Ramos (cell line): ENCODE results near the gene BCL6.

ENCODE experiments used
- in situ Hi-C: fragments of 300-500 bp; cut with MboI; formaldehyde crosslinking; loops from one replicate; pipeline ENCODE4 v1.14.3; 2022; ENCODE audit warnings: low sequenced_read_pairs; ENCODE audit not compliant: unreplicated experiment

Gene BCL6

DNA sequence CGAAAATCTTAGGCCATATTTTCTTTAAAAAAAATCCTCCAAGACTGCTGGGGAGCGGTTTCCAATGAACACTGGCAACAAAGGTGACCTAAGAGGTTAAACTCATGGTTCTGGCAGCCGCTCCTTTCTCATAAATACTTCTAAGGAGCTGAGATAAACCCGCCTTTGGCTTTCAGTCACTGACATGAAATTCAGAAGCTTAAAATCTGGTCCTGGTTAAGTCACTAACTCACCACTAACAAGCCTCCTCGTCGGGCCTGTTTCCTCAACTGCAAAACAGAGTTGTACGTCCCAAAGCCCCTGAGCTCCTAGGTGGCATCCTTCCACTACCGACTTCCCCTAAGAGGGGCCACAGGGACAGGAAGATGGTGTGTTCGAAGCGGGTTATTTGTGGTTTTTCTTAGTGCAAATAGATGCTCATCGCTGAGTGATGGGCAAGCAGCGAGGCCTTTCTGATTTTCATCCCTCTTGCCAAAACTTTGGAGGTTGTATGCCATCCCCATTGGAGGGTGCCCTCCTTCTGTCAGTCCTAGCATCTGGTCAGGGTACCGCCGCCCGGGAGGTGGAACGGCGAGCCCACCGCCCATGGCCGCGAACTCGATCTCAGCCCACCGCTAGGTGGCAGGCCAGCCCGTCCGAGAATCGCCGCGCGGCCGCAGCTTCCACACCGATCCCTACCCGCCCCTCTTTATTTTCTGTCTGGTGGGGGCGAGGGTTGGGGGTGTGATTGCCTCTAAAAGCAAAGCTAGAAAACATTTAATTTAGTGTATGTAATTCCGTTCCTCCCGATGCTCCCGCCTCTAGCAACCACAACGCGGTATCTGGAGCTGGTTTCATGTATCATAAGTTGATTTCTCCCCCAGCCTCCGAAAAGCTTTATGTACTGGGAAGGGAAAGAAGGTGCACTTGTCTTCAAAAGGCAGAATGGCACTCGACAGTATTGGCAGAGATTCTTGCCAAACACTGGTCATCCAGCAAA is 4.6 kb downstream of the BCL6 start:
- in situ Hi-C loops, result loop anchor here (5.0 to 10.0 kb wide), 6 partner anchors 162 to 1017 kb away; no protein-coding TSS in a partner anchor

DNA sequence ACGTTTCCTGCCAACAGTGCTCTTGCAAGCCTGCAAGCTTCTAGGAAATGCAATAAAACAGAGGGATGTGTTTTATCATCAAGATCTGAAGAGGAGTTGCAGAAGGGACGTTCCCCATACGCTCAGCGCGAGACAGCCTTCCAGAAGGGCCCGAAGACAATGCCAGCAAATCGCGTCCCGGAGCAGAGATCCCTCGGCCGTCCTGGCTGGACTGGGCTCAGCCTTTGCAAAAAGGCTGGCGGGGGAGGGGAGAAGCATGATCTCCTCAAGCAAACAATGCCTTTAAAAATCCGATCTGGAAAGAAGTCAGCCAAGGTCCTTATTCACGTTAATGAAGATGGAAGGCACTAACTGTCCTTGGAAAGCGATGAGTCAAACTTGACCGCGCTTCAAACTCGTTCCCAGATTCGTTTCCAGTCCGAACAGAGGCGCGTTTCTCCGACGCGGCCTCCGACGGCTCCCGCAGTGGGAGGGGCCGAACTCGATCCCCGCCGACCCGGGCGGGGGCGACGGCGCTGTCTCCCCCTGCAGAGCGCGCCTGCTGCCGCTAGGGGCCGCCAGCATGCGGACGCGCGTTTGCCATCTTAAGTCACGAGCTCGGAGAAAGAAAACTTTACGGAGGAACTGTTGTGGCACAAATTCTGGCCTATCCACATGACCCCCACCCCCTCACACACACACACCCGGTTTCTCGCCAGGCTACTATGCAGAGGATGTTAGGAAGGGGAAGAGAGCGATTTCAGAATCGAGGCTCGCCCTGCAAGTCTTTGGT is 5.5 kb downstream of the BCL6 start:
- in situ Hi-C loops, result loop anchor here (5.0 to 10.0 kb wide), 8 partner anchors 163 to 1405 kb away; no protein-coding TSS in a partner anchor

GRCh38 chr3:187739094-187739560 is 6.1 kb downstream of the BCL6 start:
- in situ Hi-C loops, result loop anchor here (5.0 to 10.0 kb wide), 2 partner anchors 1213 to 1406 kb away; no protein-coding TSS in a partner anchor

GRCh38 chr3:187738331-187739093 is 6.8 kb downstream of the BCL6 start:
- in situ Hi-C loops, result loop anchor here (5.0 to 10.0 kb wide), 2 partner anchors 1214 to 1406 kb away; no protein-coding TSS in a partner anchor

- in situ Hi-C loops, result loop anchor here (5.0 to 10.0 kb wide), 2 partner anchors 1214 to 1407 kb away; no protein-coding TSS in a partner anchor
Observed at GRCh38 chr3:187738071-187738330, 7.3 kb downstream of the BCL6 start.

- in situ Hi-C loops, result loop anchor here (5.0 to 10.0 kb wide), 2 partner anchors 1215 to 1407 kb away; no protein-coding TSS in a partner anchor
Observed at GRCh38 chr3:187737368-187738070, 7.7 kb downstream of the BCL6 start.

DNA sequence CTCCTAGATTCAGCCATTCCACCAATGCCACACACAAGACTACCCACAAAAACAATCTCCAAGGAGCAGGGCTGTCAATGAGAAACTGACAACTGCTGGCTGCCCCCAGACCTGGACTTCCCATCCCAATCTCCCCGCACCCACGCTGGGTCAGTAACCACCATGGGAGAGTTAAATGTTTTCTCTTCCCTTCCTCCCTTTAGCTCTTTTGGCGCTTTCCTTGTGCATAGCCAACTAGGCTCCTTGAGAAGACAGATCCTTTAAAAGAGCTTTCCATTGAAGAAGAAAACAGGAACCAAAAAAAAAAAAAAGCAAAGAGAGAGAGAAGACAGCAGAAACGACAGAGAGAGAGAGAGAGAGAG is 8.3 kb downstream of the BCL6 start:
- in situ Hi-C loops, result loop anchor here (5.0 to 10.0 kb wide), 2 partner anchors 1215 to 1408 kb away; no protein-coding TSS in a partner anchor

DNA sequence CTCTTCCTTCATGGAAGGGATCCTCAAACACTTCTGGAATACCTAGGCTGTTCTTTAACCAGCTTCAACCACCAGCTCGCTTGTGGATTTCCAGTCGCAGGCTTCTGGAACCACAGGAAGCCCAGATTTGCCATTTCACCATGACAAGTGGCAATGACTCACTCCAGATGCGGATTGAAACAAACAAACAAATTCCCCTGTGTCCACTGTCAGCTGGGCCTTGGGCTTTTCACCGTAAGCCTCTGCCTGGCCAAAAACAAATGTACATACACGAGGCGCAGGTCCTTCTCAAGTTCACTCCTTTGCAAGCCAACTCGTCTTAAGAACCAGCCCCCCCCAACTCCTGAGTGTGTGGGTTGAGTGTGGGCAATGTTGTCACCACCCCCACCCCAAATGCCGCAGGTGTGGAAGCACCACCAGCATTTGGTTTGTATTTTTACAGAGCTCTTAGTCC is 8.8 kb downstream of the BCL6 start:
- in situ Hi-C loops, result loop anchor here (5.0 to 10.0 kb wide), 2 partner anchors 1216 to 1408 kb away; no protein-coding TSS in a partner anchor

DNA sequence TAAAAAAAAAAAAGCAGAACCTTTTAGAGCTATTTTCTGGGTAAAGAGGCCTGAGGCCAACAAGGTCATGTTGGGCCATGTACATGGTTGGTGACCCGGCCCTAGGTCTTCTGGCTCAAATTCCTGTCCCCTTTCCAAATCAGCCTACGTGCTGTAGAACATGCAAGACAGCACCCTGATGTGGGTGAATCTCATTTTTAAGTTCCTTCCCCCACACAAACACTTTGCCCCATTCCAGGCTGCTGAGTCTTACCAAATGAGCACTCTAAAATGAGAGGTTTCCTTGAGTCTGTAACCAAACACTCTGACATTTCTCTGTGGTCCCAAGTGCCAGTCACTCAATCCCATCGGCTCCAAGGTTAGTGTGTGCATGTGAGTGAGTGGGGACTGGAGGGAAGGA is 9.4 kb downstream of the BCL6 start:
- in situ Hi-C loops, result loop anchor here (5.0 to 10.0 kb wide), 2 partner anchors 1216 to 1409 kb away; no protein-coding TSS in a partner anchor

DNA sequence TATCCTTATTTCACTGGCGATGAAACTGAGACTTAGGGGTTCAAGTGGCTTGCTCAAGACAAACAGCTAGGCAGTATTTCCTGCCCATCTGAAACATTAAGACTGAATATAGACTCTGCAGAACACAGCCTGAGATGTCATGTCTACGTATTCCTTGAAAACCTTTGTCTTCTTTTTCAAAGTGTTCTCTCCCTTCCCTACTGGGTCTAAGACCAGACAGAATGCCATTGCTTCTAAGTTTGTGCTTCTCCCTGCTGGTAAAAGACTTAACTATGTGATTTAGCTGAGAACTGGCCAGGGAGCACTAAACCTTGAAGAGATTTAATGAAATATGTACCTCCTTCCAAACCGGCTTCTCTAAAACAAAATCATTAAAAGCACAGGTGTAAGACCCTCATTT is 9.9 kb downstream of the BCL6 start:
- in situ Hi-C loops, result loop anchor here (5.0 to 10.0 kb wide), 2 partner anchors 1217 to 1409 kb away; no protein-coding TSS in a partner anchor

- in situ Hi-C loops, result loop anchor here (5.0 to 10.0 kb wide), 2 partner anchors 1217 to 1410 kb away; no protein-coding TSS in a partner anchor
Observed at GRCh38 chr3:187734841-187735240, 10.4 kb downstream of the BCL6 start.

DNA sequence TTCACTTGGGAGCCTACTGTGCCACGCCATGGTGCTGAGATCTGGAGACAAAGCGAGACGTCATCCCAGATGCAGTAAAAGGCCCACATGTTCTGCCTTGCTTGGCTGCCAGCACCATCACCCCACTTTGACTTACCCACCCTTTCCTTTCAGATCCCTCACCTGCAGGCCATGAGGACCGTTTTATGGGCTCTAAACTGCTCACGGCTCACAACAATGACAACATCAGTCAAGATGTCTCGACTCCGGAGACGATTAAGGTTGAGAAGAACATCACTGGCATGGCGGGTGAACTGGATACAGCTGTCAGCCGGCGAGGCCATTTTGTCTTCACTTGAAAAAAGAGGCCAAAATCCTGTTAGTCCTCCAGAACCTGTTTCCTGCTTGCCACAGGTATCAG is 11.9 kb downstream of the BCL6 start:
- in situ Hi-C loops, result loop anchor here (10.0 kb wide), 1 partner anchor 1411 kb away; no protein-coding TSS in a partner anchor

- in situ Hi-C loops, result no loop called here
Observed at GRCh38 chr3:187729598-187729997, 15.7 kb downstream of the BCL6 start.

GRCh38 chr3:187728940-187729583 is 16.2 kb downstream of the BCL6 start:
- in situ Hi-C loops, result no loop called here

DNA sequence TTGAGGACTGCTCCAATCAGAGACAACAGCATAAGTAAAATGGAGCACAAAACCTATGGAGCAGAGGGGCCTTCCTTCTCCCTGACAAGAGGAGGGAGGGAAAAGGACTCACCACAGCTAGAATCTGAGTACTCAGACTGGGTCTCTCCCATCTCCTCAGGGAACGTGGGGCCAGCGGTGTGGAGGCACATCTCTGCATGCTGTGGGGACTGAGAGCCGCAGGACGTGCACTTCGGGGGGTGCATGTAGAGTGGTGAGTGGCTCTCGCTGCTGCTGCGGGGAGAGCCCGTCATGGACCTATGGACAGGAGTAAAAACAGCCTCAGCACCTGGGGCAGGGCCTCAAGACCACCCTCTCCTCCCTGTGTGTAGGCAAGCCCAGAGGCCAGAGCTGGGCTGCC is 17.0 kb downstream of the BCL6 start:
- in situ Hi-C loops, result no loop called here

GRCh38 chr3:187726564-187726963 is 18.7 kb downstream of the BCL6 start:
- in situ Hi-C loops, result no loop called here

- in situ Hi-C loops, result no loop called here
Observed at GRCh38 chr3:187725653-187726370, 19.5 kb downstream of the BCL6 start.

- in situ Hi-C loops, result no loop called here
Observed at GRCh38 chr3:187725224-187725623, 20.0 kb downstream of the BCL6 start.
